Measurements from ENCODE around the gene ALDH1A1. TPM values are rescaled to one million over a fixed set of nuclear protein-coding genes. Genes with fewer than 3 reads are reported as not detected.

ALDH1A1 gene
- total RNA-seq, 1 donor from 2014 or later, result not detected

DNA sequence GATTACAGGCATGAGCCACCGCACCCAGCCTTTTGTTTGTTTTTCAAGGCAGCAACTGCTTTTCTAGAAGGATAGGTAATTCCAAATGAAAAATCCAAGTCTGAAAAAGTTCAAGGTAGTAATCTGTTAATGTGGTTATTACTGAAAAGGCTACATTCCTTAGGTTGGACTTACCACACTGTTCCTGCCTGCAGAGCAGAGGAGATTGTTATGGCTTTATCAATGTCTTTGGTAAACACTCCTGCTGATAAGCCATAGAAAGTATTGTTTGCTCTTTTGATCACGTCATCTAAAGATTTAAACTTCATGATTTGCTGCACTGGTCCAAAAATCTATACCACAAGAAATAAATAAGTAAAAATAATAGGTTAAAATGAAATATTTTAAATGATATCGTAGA, 43.4 kb downstream of the ALDH1A1 start:
- H3K27me3 Mint-ChIP-seq (ENCODE audit: insufficient read depth, low read depth), result no peaks in the 10 kb centered on the region
- no peaks in the 10 kb centered on the region for H3K27me3 ChIP-seq
- H3K4me3 Mint-ChIP-seq, result no peak overlapping the region
- peaks cover 7% of the 10 kb centered on the region for H3K4me1 ChIP-seq
- no peaks in the 10 kb centered on the region for H3K9me3 Mint-ChIP-seq
- H2AFZ ChIP-seq (replicated peaks), result no peak overlapping the region
- TF ChIP-seq, protein P1, sequence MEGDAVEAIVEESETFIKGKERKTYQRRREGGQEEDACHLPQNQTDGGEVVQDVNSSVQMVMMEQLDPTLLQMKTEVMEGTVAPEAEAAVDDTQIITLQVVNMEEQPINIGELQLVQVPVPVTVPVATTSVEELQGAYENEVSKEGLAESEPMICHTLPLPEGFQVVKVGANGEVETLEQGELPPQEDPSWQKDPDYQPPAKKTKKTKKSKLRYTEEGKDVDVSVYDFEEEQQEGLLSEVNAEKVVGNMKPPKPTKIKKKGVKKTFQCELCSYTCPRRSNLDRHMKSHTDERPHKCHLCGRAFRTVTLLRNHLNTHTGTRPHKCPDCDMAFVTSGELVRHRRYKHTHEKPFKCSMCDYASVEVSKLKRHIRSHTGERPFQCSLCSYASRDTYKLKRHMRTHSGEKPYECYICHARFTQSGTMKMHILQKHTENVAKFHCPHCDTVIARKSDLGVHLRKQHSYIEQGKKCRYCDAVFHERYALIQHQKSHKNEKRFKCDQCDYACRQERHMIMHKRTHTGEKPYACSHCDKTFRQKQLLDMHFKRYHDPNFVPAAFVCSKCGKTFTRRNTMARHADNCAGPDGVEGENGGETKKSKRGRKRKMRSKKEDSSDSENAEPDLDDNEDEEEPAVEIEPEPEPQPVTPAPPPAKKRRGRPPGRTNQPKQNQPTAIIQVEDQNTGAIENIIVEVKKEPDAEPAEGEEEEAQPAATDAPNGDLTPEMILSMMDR (IDR thresholded peaks at IDR 0.05), result no peak
- TF ChIP-seq EZH2phosphoT487 (IDR thresholded peaks at IDR 0.05), result no peak
- no peak for TF ChIP-seq EZH2 (IDR thresholded peaks at IDR 0.05)
- no peak overlapping the region for H3K4me3 ChIP-seq
- no peaks in the 10 kb centered on the region for H3K79me2 ChIP-seq (ENCODE audit: low read depth)
- H4K20me1 ChIP-seq (ENCODE audit: low read depth), result no peaks in the 10 kb centered on the region
- H3F3A ChIP-seq (ENCODE audit: low read depth), result no peaks in the 10 kb centered on the region
- no peak overlapping the region for H3K4me2 ChIP-seq
- peaks cover 9% of the 10 kb centered on the region for H3K4me1 Mint-ChIP-seq
- H3K36me3 Mint-ChIP-seq, result no peaks in the 10 kb centered on the region
- no peak overlapping the region for H3K27ac ChIP-seq
- no peaks in the 10 kb centered on the region for H3K9me3 ChIP-seq (ENCODE audit: low read depth)
- no peak overlapping the region for H3K9ac ChIP-seq
- DNase-seq (ENCODE audit: low spot score), result no peak
- no peak overlapping the region for H3K27ac Mint-ChIP-seq
- H3K36me3 ChIP-seq, result no peaks in the 10 kb centered on the region

DNA sequence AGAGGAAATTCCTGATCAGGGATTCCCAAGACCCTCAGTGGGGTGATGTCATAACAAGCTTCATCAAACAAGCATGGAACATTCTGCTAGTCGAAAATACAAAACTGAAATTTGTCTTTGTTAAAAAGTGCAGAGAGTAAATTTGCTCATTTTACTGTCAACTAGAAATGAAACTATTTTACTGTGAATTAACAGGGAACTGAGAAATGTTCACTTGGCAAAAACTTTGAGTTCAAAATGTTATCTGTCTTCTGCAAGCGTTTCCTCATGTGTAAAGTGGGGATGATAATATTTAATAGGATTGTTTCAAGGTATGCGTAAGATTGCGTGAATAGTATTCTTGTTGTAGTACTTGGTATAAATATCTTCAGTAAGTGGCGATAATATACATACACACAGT, 45.4 kb downstream of the ALDH1A1 start:
- Histone ChIP-seq H3K79me2 (ENCODE audit: low read depth) (no peaks in the 10 kb centered on the region), H3K4me2 (no peak overlapping the region), H2AFZ (replicated peaks) (no peak overlapping the region), H4K20me1 (ENCODE audit: low read depth) (no peaks in the 10 kb centered on the region), H3K27me3 (no peaks in the 10 kb centered on the region), H3K27ac (no peak overlapping the region), H3K9me3 (ENCODE audit: low read depth) (no peaks in the 10 kb centered on the region), H3K4me1 (peaks cover 7% of the 10 kb centered on the region), H3F3A (ENCODE audit: low read depth) (no peaks in the 10 kb centered on the region), H3K4me3 (no peak overlapping the region), H3K9ac (no peak overlapping the region), H3K36me3 (no peaks in the 10 kb centered on the region)
- no peaks in the 10 kb centered on the region for H3K27me3 Mint-ChIP-seq (ENCODE audit: insufficient read depth, low read depth)
- H3K4me3 Mint-ChIP-seq, result no peak overlapping the region
- no peaks in the 10 kb centered on the region for H3K36me3 Mint-ChIP-seq
- DNase-seq (ENCODE audit: low spot score), result no peak
- no peak overlapping the region for H3K27ac Mint-ChIP-seq
- TF ChIP-seq, protein P1 (IDR thresholded peaks at IDR 0.05), result no peak
- TF ChIP-seq EZH2phosphoT487 (IDR thresholded peaks at IDR 0.05) (no peak), EZH2 (IDR thresholded peaks at IDR 0.05) (no peak)
- H3K9me3 Mint-ChIP-seq, result no peaks in the 10 kb centered on the region
- H3K4me1 Mint-ChIP-seq, result peaks cover 9% of the 10 kb centered on the region

DNA sequence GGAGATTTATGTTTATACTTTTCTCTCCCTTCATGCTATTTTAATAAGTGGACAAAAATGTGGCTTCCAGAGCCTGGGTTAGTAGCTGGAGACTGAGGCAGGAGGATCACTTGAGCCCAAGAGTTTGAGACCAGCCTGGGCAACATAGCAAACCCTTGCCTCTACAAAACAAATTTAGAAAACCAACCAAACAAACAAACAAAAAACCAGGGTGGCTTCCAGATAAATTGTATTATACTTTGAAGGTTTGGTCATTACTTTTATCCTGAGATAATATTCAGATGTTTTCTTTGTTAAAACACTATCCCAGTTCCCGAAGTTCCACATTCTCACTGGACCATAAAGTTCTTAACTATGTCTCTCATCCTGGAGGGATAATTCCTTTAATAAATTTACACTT, 46.0 kb downstream of the ALDH1A1 start:
- no peaks in the 10 kb centered on the region for H3K36me3 ChIP-seq

More for the DNA sequence above, 46.0 kb downstream of the ALDH1A1 start:
- Mint-ChIP-seq H3K4me1 (peaks cover 6% of the 10 kb centered on the region), H3K27ac (no peak overlapping the region), H3K27me3 (ENCODE audit: insufficient read depth, low read depth) (no peaks in the 10 kb centered on the region), H3K4me3 (no peak overlapping the region), H3K9me3 (no peaks in the 10 kb centered on the region), H3K36me3 (no peaks in the 10 kb centered on the region)
- Histone ChIP-seq H3K79me2 (ENCODE audit: low read depth) (no peaks in the 10 kb centered on the region), H3F3A (ENCODE audit: low read depth) (no peaks in the 10 kb centered on the region), H3K9me3 (ENCODE audit: low read depth) (no peaks in the 10 kb centered on the region), H2AFZ (replicated peaks) (no peak overlapping the region), H3K4me1 (peaks cover 4% of the 10 kb centered on the region), H3K27me3 (no peaks in the 10 kb centered on the region), H3K27ac (no peak overlapping the region), H3K4me3 (no peak overlapping the region), H3K9ac (no peak overlapping the region), H3K4me2 (no peak overlapping the region), H4K20me1 (ENCODE audit: low read depth) (no peaks in the 10 kb centered on the region)
- no peak for DNase-seq (ENCODE audit: low spot score)
- TF ChIP-seq, protein P1 (IDR thresholded peaks at IDR 0.05), result no peak
- TF ChIP-seq EZH2phosphoT487 (IDR thresholded peaks at IDR 0.05) (no peak), EZH2 (IDR thresholded peaks at IDR 0.05) (no peak)

Data from neural progenitor cell (in vitro differentiated cells).